Fibroblast of villous mesenchyme (primary cell): ENCODE data around the gene OPRL1. TPM values are rescaled to one million over a fixed set of nuclear protein-coding genes. Genes with fewer than 3 reads are reported as not detected.

Source experiments
- DNase-seq: peaks from one replicate; pipeline ENCODE4 v3.0.0-alpha.2; 2010; ENCODE audit warnings: low read depth
- H3K4me3 ChIP-seq: 2 replicates; pipeline ENCODE4 v1.5.1; 2011; ENCODE audit warnings: low read depth, mild to moderate bottlenecking, low read length
- total RNA-seq: library from RNA; depleted of rRNA; stranded (reverse); fragments of >200 nt; gene quantifications from 2 replicates; pipeline ENCODE4 v1.2.3, GENCODE V29; 2012
- TF ChIP-seq, protein P1 (sequence below): IDR thresholded peaks from 2 replicates; pipeline ENCODE4 v1.5.1; 2012; ENCODE audit warnings: low read depth, mild to moderate bottlenecking, low read length; ENCODE audit not compliant: insufficient read depth

The OPRL1 gene
- total RNA-seq, 1 donor = 1.7 TPM

DNA sequence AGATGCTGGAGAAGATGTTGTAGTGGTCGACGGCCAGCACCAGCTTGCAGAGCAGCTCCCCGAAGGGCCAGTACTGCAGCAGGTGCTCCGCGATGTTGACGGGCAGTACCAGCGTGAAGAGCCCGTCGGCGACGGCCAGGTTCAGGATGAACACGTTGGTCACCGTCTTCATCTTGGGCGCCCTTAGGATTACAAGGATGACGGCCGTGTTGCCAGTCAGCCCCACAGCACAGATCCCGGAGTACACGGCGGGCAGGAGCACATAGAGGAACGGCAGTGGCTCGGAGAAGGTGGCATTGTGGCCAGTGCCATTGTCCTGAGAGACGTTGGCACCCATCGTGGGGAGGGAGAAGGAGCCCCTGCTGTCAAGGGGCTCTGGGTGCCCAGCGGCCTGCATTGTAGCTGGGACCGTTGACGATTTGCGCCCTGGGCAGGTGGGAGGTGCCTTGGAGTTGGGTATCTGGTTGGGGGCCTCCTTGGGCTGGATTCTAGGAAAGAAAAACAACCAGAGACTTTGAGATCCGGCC, 26.6 kb downstream of the OPRL1 start:
- TF ChIP-seq, protein P1, sequence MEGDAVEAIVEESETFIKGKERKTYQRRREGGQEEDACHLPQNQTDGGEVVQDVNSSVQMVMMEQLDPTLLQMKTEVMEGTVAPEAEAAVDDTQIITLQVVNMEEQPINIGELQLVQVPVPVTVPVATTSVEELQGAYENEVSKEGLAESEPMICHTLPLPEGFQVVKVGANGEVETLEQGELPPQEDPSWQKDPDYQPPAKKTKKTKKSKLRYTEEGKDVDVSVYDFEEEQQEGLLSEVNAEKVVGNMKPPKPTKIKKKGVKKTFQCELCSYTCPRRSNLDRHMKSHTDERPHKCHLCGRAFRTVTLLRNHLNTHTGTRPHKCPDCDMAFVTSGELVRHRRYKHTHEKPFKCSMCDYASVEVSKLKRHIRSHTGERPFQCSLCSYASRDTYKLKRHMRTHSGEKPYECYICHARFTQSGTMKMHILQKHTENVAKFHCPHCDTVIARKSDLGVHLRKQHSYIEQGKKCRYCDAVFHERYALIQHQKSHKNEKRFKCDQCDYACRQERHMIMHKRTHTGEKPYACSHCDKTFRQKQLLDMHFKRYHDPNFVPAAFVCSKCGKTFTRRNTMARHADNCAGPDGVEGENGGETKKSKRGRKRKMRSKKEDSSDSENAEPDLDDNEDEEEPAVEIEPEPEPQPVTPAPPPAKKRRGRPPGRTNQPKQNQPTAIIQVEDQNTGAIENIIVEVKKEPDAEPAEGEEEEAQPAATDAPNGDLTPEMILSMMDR = no peak
- H3K4me3 ChIP-seq = no peak overlapping the region
- no peak for DNase-seq

GRCh38 chr20:64106981-64107735, 27.3 kb downstream of the OPRL1 start, which contains the start of gene NPBWR2:
TSS of gene NPBWR2 (minus strand) at chr20:64107565. CDS start at chr20:64106831, 734 bp downstream.
- no peak within 1 kb of the TSS for H3K4me3 ChIP-seq
- TF ChIP-seq, protein P1 = no peak
- DNase-seq = no peak

DNA sequence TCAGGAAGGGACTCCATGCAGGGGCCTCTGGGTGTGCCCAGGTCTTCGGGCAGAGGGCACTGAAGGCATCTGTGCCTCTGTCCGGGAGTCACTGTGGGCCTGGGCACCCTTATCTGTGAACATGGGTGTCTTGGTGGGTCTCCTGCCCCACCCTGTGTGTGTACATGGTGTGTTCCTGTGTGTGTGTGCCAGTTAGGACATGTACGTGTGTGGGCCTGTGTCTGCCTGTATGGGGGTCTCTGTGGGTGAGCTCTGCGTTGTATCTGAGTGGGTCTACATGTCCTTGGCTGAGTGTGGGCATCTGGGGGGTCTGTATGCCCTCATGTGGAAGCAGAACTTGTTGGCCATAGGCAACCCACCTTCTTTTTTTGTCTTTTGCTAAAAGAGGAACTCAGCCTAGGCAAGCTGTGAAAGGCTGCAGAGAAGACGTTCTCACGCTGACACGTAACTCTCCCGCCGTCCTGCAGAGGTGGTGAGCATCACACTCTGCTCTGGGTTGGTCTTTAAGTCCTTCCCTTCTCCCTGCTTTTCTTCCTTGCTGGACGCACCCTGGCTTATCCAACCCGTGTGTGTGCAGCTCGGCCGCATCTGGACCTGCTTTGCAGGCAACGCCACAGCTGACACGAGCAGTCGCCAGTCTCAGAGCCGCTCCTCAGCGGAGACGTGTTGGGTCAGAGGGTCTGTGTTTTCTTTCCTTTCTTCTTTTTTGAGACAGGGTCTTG, 28.0 kb downstream of the OPRL1 start:
- no peak overlapping the region for H3K4me3 ChIP-seq
- no peak for DNase-seq
- TF ChIP-seq, protein P1 = no peak

DNA sequence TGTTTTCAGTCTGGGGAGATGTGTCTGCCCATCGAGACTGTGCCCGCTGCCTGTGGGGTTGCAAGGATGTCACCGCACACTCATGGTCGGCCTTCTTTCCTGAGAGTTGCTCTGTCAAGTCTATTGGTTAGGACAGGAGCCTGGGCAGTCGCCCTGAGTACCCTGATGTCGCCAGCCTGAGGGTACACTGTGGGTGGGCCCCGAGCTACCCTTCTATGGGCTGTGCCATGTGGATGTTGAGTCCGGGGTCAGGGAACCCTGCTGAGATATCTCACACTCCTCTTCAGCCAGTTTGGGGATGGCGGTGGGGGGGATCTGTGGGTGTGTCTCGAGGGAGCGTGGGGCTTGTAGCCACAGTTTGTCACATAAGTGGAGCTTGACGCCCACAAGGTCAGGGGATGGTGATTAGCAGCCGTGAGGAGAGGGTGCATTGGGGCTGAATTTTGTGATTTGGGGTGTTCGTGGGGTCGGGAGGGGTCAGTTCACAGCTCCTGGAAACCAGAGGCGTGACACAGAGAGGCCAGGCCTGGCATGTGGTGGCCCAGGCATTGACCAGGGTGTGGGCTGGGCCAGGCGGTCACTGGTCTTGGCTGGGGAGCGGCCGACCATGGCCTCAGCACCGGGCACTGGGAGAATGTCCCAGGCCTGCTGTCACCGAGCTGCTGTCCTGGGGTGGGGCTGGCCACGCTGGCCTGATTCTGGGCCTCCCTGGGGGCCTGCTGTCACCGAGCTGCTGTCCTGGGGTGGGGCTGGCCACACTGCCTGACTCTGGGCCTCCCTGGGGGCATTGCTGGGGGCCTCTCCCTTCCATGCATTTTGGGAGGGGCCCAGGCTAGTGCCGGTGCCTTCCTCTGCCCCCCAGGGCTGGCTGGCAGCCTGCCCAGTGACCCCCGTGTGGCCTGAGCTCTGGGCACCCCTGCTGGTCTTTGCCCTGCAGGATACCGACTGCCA, 29.1 kb downstream of the OPRL1 start:
- DNase-seq = no peak
- TF ChIP-seq, protein P1 = no peak
- no peak overlapping the region for H3K4me3 ChIP-seq

GRCh38 chr20:64109831-64110391, 30.0 kb downstream of the OPRL1 start:
- H3K4me3 ChIP-seq = no peak overlapping the region
- TF ChIP-seq, protein P1 = no peak
- no peak for DNase-seq
